Stimulated activated CD8-positive, alpha-beta memory T cell treated with anti-CD3 and anti-CD28 coated beads, Interleukin-7, amount 100 ng/mL, for 24 hours (primary cell): ENCODE results near the gene HTR1B.

Experiments
- DNase-seq: peaks from one replicate; pipeline ENCODE4 v3.0.0-alpha.2; 2020; ENCODE audit warnings: low read depth

The HTR1B gene, protein sequence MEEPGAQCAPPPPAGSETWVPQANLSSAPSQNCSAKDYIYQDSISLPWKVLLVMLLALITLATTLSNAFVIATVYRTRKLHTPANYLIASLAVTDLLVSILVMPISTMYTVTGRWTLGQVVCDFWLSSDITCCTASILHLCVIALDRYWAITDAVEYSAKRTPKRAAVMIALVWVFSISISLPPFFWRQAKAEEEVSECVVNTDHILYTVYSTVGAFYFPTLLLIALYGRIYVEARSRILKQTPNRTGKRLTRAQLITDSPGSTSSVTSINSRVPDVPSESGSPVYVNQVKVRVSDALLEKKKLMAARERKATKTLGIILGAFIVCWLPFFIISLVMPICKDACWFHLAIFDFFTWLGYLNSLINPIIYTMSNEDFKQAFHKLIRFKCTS

DNA sequence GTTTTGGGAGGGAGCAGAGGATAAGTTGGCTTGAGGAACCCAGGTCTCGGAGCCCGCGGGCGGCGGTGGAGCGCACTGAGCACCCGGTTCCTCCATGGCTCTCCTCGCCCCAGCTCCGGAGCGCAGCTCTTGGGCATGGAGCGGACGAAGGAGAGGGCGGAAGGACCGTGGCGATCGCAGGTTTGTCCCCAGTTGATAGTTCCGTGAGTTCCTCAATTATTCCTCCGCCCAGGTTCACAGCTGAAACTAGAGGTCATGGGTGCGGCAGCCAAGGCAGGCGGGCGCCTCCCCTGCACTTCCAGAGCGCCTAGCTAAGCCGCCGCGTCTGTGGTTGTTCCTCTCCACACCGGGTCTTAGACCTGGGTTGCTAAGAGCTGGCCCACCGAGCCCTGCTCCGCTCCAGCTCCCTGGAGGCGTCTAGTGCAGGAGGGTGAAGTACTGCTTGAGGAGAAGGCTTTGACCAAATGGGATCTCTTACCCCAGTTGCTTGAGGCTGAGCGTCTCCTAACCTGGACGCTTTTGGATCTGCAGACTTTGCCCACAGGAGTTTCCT is at the start of gene HTR1B:
HTR1B (minus strand) TSS at position 184 of the 553 bp plus-strand sequence; CDS start at position 96, 88 bp downstream.
- DNase-seq: no peak

DNA sequence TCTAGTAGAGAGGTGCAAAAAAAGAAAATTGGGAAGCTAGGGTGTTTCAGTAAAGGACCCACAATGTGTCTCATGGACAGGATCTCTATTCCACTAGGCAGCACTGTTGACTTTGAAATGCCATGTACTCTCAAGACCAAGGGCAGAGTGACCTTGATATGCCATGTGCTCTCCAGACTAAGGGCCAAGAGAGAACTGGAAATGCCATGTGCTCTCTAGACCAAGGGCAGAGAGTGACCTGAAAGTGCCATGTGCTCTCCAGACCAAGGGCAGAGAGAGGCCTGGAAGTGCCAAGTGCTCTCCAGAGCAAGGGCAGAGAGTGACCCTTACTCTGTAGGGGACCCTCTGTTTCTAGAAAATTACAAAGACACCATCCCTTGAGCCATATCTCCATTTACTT is 49.3 kb upstream of the HTR1B start:
- no peak for DNase-seq

DNA sequence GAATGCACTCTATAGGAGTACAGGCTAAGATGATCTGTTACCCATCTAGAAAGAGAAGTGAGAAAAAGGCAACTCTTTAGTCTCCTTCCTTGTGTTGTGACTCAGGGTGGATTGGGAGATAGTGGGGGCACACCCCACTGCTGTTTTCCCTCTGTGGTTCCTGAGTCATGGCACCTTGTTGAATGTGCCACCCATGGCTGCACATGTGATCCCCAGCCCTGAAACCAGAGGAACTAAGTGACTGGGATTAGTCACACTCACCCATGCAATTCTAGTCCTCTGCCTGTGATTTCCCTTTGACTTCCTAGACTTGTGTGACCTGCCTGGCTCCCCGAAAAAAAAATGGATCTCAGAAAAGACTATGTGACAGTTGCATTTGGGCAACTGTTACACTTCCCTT is 48.6 kb upstream of the HTR1B start:
- DNase-seq: no peak

DNA sequence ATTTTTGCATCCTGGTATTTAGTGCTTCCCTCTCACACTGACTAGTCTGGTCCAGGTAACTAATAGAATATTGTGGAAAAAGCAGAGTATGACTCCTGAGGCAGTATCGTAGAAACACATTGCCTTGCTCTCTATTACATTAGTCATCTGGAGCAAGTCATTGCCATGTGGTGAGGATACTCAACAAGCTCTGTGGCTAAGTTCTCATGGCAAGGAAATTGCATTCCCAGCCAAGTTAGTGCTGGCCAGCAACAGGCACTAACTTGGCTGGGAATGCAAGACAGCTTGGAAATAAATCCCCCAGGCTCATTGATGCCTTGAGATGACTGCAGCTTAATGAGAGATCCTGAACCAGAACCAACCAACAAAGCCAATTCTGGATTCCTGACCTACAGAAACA is 39.7 kb upstream of the HTR1B start:
- DNase-seq: no peak

DNA sequence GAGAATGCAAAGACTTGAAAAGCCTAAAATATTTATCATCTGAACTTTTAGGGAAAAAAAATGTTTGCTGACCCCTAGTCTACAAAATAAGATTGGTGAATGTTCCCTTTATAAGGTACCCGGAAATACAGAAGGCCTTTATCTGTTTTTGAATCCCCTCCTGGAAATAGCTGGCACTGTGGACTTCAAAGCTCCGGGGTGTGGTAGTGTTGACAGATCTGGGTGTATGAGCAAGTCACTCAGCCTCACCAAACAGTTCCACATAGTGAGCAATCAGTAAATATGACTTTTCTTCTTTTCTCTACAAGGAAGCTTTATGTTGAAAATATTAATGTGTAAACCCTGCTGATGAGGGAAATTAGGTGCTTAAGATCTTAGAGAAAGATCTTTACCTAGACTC is 29.2 kb upstream of the HTR1B start:
- no peak for DNase-seq

DNA sequence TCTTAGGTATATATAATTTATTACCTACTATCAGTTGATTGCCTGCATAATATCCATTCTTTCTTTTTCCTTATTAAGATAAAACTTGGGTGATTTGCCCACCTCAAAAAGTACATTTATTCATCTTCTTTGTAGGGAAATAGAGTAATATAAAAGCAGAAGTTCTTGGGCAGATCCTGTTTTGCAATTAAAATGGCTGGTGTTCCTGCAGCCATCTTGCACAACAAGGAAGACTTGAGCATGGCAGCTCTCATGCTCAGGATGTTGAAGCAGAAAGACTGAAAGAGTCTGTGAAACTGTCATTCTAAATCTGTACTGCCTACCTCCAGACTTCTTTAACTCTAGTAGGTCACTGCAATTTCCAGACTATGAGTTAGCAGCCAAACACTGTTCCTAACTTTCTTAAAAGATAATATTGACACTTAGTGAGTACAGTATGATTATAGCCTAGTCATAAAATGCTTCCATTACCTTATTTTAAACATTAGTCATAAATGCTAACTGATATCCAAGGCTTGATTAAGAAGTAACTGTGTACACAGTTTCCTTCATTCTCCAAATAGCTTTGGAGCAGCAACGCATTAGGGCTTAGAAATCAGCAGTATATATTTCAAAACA is 24.6 kb upstream of the HTR1B start:
- no peak for DNase-seq

DNA sequence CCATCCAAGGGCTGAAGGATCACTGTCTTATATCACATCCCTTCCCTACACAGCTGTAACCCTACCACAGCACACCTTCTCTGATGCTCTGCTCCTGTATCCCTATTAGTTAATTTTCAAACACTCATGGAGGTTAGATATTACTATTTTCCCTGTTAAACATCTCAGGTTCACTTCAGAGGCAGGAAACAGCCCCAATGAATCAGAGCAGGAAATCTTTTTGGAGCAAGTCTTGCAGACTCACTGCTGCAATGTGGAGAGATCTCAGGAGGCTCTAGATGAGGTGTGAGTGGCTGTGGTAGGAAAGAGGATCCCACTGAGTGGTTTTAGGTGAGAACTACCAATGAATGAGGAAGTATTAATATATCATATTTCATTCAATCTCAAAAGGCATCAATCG is 19.7 kb upstream of the HTR1B start:
- no peak for DNase-seq

DNA sequence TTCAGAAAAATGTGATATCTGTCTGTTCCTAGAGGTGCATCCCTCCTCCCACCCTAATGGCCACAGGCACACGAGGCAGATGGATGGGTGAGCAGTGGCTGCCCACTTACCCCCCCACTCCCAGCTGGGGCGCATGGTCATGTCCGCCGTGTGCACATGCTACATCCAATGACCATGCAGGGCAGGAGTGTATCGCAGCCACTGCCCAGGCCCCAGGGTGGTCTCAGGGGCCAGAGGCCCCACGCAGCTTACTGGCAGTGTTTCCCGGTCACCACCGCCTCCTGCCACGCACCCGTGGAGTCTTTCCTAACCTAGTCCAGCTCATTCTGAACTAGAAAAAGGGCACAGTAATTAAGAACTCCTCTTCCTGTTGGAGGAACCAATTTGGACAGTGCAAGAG is 11.7 kb upstream of the HTR1B start:
- no peak for DNase-seq

DNA sequence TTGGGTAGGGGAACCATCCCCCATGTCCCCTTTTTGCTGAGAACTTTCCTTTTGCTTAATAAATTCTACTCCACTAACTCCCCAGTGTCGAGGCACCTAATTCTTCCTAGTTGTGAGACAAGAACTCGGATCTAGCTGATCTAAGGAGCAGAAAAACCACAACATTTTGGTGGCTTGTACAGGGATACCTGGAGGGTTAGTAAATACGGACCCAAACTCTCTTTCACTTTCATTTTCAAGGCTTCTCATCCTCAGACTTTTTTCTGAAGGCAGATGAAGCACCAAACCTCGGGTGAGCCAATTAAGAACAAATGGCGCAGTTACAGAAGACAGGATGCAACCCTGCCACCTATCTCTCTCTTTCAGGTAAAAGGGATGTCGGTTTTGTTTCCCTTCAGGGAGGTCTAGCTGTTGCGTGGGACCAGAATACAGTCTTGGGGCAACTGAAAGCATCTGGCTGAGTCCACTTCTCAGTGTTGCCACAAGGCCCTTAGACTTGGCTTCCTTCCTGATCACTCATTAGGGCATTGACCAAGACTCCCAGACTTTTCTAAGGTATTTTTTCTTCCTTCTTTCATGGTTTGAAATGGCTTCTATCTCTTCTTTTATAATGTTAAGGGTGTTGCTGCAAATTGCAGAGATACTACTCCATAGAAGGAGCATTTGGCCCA is 11.1 kb upstream of the HTR1B start:
- no peak for DNase-seq

DNA sequence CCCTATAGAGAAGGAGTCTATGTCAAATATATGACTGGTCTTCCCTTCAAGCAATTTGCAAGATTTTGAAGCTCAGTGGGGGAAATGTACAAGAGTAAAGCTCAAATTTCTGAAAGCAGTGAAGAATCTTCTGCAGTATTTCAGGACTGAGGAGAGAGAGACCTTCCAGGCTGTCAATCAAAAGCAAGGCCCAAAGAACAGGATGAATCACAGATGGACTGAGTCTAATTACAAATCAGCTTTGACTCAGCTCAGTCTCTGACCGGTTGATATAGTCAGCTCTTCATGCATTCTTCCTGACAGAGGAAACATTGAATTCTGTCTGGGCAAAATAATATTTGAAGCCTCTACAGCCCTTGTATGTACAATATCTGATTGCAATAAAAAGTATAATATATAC is 7.7 kb upstream of the HTR1B start:
- no peak for DNase-seq

DNA sequence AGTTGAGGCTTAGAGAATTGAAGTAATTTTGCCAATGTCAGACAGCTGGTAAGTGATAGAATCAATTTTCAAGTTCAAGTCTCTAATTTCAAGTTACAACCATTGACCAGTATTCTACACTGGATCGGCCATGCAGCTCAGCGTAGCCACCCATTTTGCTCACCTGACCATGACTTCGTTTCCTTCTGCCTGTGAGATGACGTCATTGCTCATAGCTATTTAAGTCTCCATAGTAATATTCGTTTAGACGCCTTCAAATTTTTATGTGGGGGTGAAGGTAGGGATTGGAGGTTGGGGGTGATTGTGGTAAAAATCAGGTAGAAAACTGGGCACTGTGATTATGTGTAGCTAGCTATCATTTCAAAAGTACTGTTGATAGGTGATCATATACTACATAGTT is 5.6 kb upstream of the HTR1B start:
- no peak for DNase-seq

DNA sequence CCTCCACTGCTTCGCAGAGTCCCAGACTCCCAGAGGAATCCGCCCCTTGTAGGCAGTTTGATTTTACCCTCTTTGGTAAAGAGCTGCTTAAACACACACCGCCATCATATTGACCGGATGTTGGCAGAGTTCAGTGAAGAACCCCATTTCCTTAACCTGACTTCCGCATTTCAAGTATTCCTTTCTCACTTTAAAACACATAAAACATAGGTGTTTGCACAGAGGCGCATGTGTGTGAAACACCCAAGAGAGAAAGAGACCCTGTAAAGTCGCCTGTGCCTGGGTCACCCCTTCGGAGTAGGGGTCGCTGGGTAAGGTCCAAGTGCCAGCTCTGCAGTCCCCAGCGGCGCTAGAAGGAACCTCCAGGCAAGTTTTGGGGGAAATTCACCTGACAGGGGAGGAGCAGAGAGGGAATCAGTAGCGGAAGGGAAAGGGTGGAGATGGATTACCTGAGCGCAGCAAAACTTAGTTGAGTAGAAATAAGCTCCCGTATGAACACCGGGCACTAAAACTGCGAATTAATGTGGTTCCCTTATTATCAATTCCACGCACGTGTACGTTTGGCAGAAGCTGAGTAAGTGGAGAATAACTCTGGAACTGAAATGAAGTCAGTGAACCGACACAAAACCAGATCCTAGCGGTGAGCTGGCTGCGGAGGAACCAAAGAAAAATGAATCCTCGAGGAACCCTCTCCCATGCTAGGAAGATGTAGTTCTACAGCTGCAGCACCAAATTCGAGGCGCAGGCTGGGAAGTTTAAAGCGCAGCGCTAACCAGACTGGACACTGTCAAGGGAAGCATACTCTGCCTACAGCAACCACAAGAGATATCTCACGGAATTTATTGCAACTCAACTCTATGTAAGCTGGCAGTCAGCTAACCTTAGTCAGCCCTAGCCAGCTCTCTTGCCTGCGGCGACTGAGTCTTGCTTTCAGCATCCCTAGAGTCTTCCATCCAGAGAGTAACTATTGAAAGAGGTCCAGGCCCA is 3.5 kb upstream of the HTR1B start:
- no peak for DNase-seq

DNA sequence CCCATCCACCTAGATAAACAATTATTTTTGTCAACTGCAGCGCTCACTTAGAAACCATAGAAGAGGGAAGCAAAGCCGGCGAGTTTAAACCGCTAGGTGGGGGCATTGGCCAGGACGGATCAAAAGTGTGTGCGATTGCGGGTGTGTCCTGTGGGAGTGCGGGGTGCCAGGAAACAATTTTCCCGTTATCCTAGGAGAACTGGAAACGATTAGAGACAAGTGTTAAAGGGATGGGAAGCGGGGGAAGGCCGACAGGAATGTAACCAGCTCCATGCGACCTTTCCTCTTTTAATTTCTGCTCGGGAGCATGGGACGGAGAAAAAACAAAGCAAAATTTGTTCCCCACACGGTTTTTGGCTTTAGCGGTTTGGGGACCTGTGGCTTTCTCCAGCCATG is 2.8 kb upstream of the HTR1B start:
- DNase-seq: no peak

DNA sequence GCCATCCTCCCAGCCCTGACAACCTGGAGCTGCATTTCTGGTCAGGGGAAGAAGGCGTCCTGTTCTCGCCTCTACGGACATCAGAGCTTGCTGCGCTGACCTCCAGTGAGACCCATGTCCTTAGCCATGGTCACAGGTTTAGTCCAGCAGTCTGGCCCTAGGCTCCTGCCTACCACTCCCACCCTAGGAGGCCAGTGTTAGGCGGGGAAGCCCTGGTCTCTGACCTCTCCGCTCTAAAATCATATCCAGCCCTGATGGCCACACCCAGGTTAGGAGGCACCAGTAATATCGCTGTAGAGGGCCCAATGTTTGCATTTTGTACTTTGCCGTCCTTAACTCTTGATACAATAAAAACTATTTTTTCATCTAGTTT is 1.2 kb upstream of the HTR1B start:
- DNase-seq: no peak

DNA sequence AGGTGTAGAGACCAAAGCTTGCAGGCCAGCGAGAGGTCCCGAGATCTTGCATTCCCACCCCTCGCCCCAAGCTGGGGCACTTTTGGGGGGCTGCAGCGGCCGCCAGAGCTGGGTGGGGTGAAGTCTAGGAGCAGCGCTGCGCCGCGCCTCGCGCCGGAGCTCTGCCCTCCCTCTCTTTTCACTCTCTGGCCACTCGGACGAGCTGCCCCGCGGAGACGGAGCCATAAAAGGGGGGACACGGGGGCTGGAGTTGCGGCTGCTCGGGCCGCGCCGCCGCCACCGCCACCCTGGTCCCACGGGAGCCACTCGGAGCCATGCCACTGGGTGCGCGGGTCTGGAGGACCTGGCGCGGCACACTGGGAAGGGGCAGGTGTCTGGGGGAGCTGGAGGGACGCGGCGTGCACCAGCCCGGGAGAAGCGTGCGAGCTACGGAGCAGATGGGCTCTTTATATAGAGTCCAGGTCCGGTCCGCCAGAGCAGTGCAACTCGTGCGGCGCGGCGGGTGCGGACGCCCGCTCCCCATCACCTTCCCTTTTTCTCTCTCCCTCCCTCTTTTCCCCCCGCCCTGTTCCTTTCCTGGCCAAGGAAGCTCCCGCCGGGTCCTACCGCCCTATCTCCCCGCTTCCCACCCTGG is 687 bp upstream of the HTR1B start:
- no peak for DNase-seq

DNA sequence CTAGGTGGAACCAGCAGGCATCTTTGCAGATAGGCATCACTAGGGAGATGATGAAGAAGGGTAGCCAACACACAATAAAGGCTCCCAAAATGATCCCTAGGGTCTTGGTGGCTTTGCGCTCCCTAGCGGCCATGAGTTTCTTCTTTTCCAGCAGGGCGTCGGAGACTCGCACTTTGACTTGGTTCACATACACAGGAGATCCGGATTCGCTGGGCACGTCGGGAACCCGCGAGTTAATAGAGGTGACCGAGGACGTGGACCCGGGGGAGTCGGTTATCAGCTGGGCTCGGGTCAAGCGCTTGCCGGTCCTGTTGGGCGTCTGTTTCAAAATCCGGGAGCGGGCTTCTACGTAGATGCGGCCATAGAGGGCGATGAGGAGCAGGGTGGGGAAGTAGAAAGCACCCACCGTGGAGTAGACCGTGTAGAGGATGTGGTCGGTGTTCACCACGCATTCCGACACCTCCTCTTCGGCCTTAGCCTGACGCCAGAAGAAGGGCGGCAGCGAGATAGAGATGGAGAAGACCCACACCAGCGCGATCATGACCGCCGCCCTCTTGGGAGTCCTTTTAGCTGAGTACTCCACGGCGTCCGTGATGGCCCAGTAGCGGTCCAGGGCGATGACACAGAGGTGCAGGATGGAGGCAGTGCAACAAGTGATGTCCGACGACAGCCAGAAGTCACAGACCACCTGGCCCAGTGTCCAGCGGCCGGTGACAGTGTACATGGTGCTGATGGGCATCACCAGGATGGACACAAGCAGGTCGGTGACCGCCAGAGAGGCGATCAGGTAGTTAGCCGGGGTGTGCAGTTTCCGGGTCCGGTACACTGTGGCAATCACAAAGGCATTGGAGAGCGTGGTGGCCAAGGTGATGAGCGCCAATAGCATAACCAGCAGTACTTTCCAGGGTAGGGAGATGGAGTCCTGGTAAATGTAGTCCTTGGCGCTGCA is 658 bp downstream of the HTR1B start:
- DNase-seq: no peak

DNA sequence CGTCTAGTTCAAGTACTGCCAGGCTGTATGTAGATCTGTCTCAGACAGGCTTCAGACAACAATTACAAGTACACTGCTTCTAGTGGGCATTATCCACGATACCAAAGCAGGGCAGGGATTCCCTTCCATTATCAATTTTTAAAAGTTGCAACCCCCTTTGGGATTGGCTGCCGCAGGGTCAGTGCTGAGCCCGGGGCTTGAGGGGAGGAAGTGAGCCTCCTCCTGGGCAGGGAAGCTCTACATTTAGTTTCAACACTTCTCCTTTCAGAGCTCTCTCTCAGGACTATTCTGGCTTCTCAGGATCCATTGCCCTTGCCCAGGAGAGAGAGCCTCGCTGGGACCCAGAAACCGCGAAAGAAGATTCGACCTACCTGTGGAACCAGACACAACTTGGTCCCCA is 1.5 kb downstream of the HTR1B start:
- DNase-seq: no peak

DNA sequence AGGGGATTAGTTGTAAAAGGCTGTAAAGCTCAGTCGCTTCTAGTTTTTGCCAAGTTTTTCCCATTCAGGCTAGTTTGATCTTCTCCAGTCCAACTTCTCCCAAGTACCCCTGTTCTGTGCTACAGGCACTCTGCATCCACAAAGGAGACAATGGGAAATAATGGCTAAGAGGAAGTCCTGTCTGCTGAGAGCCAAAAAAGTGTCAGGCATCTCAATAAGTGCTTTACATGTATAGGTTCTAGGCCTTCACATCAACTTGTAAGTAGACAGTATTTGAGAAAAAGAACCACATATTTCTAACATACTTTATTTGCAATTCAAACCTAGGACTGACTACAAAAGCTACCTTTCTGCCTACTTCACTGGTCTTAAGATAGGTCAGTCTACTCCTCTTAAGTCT is 4.9 kb downstream of the HTR1B start:
- no peak for DNase-seq

DNA sequence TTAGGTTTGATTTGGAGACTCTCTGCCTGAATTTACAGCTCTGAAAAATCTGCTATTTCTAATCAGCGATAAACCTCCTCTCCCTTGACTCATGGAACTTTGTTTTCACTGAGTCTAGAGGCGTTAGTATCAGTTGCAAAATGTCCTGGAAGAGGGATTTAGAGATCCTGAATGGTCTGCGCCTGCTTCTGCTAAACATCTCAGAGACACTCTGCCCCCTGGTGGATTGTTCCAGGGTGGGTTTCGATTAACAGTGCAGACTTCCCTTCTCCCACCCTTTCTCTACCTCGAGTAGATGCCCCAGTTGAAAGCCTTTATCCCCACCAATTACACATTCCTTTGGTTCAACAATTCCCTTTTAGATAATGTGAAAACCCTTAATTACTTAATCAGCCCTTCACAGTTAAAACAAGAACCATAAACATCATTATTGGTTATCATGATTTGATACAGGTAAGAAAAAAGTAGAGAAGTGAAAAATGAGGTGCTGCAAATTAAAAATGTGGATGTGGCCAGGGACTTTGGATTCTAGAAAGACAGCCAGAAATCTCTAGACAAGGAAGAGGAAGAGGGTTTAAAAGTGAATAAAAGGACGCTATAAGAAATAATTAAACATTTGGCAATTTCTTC is 5.5 kb downstream of the HTR1B start:
- no peak for DNase-seq
